PC-3 (cell line): ENCODE measurements around the gene CREBL2.

ENCODE experiments used
- EZH2 ChIP-seq: fragments of 300-600 bp; sonication (generic); IDR thresholded peaks from one replicate; pipeline ENCODE4 v1.6.1; 2017; ENCODE audit warnings: antibody characterized with exemption, mild to moderate bottlenecking, low read length; ENCODE audit not compliant: unreplicated experiment
- TF ChIP-seq, protein P1 (sequence below): fragments of 300-600 bp; sonication (generic); conservative IDR thresholded peaks from 2 replicates; pipeline ENCODE4 v1.5.1; 2017; ENCODE audit warnings: antibody characterized with exemption, low read depth, mild to moderate bottlenecking, low read length

DNA sequence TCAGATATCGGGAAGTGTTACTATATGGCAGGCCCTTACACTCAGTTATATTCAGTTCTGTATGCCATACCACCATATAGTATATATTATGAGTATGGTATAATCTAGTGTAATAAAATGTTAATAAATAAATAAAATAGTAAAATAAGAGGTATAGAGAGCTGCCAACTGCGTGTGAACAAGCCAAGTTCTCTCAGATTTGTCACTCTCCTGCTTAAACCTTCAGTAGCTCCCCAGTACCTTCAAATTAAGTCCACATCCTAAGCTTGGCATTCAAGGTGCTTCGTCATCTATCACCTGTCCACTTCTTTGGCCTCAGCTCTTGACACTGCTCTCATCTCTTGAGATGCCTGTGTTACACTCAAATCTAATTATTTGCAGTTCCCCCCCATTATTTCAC is 12.8 kb upstream of the CREBL2 start:
- TF ChIP-seq, protein P1, sequence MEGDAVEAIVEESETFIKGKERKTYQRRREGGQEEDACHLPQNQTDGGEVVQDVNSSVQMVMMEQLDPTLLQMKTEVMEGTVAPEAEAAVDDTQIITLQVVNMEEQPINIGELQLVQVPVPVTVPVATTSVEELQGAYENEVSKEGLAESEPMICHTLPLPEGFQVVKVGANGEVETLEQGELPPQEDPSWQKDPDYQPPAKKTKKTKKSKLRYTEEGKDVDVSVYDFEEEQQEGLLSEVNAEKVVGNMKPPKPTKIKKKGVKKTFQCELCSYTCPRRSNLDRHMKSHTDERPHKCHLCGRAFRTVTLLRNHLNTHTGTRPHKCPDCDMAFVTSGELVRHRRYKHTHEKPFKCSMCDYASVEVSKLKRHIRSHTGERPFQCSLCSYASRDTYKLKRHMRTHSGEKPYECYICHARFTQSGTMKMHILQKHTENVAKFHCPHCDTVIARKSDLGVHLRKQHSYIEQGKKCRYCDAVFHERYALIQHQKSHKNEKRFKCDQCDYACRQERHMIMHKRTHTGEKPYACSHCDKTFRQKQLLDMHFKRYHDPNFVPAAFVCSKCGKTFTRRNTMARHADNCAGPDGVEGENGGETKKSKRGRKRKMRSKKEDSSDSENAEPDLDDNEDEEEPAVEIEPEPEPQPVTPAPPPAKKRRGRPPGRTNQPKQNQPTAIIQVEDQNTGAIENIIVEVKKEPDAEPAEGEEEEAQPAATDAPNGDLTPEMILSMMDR: no peak
- TF ChIP-seq EZH2: no peak
